Loucy (cell line): ENCODE data around the gene GSG1L2.

Experiments used
- H2AFZ ChIP-seq: fragments of 200-600 bp; sonication (generic); 2 replicates; pipeline ENCODE4 v1.6.0; 2016; ENCODE audit warnings: antibody characterized with exemption, mild to moderate bottlenecking, low read length, moderate library complexity
- H3F3A ChIP-seq: fragments of 200-600 bp; 2 replicates; pipeline ENCODE4 v1.6.0; 2016; ENCODE audit warnings: antibody characterized with exemption, low read depth, mild to moderate bottlenecking
- H3K27me3 ChIP-seq: fragments of 200-600 bp; sonication (generic); 2 replicates; pipeline ENCODE4 v1.6.1; 2014; ENCODE audit warnings: low read length, mild to moderate bottlenecking; ENCODE audit not compliant: insufficient read depth, poor library complexity, severe bottlenecking
- H3K36me3 ChIP-seq: fragments of 200-600 bp; sonication (generic); 2 replicates; pipeline ENCODE4 v1.6.1; 2016; ENCODE audit warnings: low read length; ENCODE audit not compliant: insufficient read depth
- H3K4me1 ChIP-seq: fragments of 200-600 bp; sonication (generic); 2 replicates; pipeline ENCODE4 v1.5.1; 2014; ENCODE audit warnings: low read length, mild to moderate bottlenecking; ENCODE audit not compliant: insufficient read depth, poor library complexity, severe bottlenecking
- H3K4me2 ChIP-seq: fragments of 200-600 bp; sonication (generic); 2 replicates; pipeline ENCODE4 v1.6.0; 2014; ENCODE audit warnings: antibody characterized with exemption, low read length, low read depth, mild to moderate bottlenecking; ENCODE audit not compliant: poor library complexity, severe bottlenecking
- H3K4me3 ChIP-seq: fragments of 200-600 bp; sonication (generic); 2 replicates; pipeline ENCODE4 v1.5.1; 2014; ENCODE audit warnings: low read length, mild to moderate bottlenecking, mixed read lengths; ENCODE audit not compliant: poor library complexity, severe bottlenecking
- H3K79me2 ChIP-seq: fragments of 200-600 bp; sonication (generic); 2 replicates; pipeline ENCODE4 v1.6.1; 2014; ENCODE audit warnings: low read length; ENCODE audit not compliant: insufficient read depth
- H3K9ac ChIP-seq: fragments of 200-600 bp; sonication (generic); 2 replicates; pipeline ENCODE4 v1.6.0; 2014; ENCODE audit warnings: mild to moderate bottlenecking, low read depth, low read length, moderate library complexity; ENCODE audit not compliant: poor library complexity, severe bottlenecking
- H3K9me2 ChIP-seq: fragments of 200-600 bp; sonication (generic); replicated peaks from 2 replicates; pipeline ENCODE4 v1.6.1; 2016; ENCODE audit warnings: low read depth, low read length, mixed read lengths
- H3K9me3 ChIP-seq: fragments of 200-600 bp; sonication (generic); 2 replicates; pipeline ENCODE4 v1.6.1; 2014; ENCODE audit warnings: mild to moderate bottlenecking, antibody characterized with exemption, low read length, low read depth; ENCODE audit not compliant: insufficient read depth
- H4K20me1 ChIP-seq: fragments of 200-600 bp; sonication (generic); 2 replicates; pipeline ENCODE4 v1.6.0; 2014; ENCODE audit warnings: antibody characterized with exemption, low read length, mild to moderate bottlenecking; ENCODE audit not compliant: insufficient read depth, poor library complexity, severe bottlenecking
- CTCF ChIP-seq: fragments of 200-600 bp; sonication (generic); conservative IDR thresholded peaks from 2 replicates; pipeline ENCODE4 v1.5.1; 2014; ENCODE audit warnings: mild to moderate bottlenecking, antibody characterized with exemption, low read length
- EZH2phosphoT487 ChIP-seq: fragments of 200-600 bp; IDR thresholded peaks from 2 replicates; pipeline ENCODE4 v1.6.1; 2018; ENCODE audit warnings: antibody characterized with exemption, mild to moderate bottlenecking, moderate library complexity, borderline replicate concordance

Gene GSG1L2

GRCh38 chr17:9811086-9811485 lies 10.8 kb downstream of the GSG1L2 start:
- H3K4me2 ChIP-seq = no peak overlapping the region
- H3K4me1 ChIP-seq = no peaks in the 10 kb centered on the region
- no peak for TF ChIP-seq CTCF
- TF ChIP-seq EZH2phosphoT487 = no peak

GRCh38 chr17:9810100-9810949 lies 11.6 kb downstream of the GSG1L2 start:
- H3K79me2 ChIP-seq = no peaks in the 10 kb centered on the region
- H3K27me3 ChIP-seq = no peaks in the 10 kb centered on the region
- H3K9me3 ChIP-seq = no peaks in the 10 kb centered on the region
- H3K4me3 ChIP-seq = no peak overlapping the region
- no peaks in the 10 kb centered on the region for H3F3A ChIP-seq
- no peaks in the 10 kb centered on the region for H3K9me2 ChIP-seq
- no peaks in the 10 kb centered on the region for H3K36me3 ChIP-seq
- H2AFZ ChIP-seq = no peak overlapping the region
- H3K4me2 ChIP-seq = no peak overlapping the region
- H3K4me1 ChIP-seq = no peaks in the 10 kb centered on the region
- no peak overlapping the region for H3K9ac ChIP-seq
- TF ChIP-seq CTCF (no peak), EZH2phosphoT487 (no peak)
- no peaks in the 10 kb centered on the region for H4K20me1 ChIP-seq

More at GRCh38 chr17:9811086-9811485, 10.8 kb downstream of the GSG1L2 start:
- Histone ChIP-seq H4K20me1 (no peaks in the 10 kb centered on the region), H3K4me3 (no peak overlapping the region), H3K79me2 (no peaks in the 10 kb centered on the region), H3K9me2 (no peaks in the 10 kb centered on the region), H3K36me3 (no peaks in the 10 kb centered on the region), H3F3A (no peaks in the 10 kb centered on the region), H3K27me3 (no peaks in the 10 kb centered on the region), H2AFZ (no peak overlapping the region), H3K9me3 (no peaks in the 10 kb centered on the region), H3K9ac (no peak overlapping the region)

GRCh38 chr17:9809409-9809808 lies 12.5 kb downstream of the GSG1L2 start:
- H3K9ac ChIP-seq = no peak overlapping the region
- H3K9me2 ChIP-seq = no peaks in the 10 kb centered on the region
- TF ChIP-seq EZH2phosphoT487 (no peak), CTCF (no peak)
- no peaks in the 10 kb centered on the region for H3K27me3 ChIP-seq
- no peaks in the 10 kb centered on the region for H3K79me2 ChIP-seq
- no peak overlapping the region for H3K4me3 ChIP-seq
- H3K9me3 ChIP-seq = no peaks in the 10 kb centered on the region
- H3K4me2 ChIP-seq = no peak overlapping the region
- no peaks in the 10 kb centered on the region for H3K4me1 ChIP-seq
- no peak overlapping the region for H2AFZ ChIP-seq
- no peaks in the 10 kb centered on the region for H3F3A ChIP-seq
- no peaks in the 10 kb centered on the region for H3K36me3 ChIP-seq
- H4K20me1 ChIP-seq = no peaks in the 10 kb centered on the region
